ENCODE measurements around the gene NNAT. TPM values are rescaled to one million over a fixed set of nuclear protein-coding genes. Genes with fewer than 3 reads are reported as not detected.
A peak's percentile ranks its signal among the peaks of the same experiment; 100 is the strongest.

Gene NNAT
- total and polyA plus RNA-seq, 7 donors, result 7.8 to 125 (median 85.8) TPM; not detected in 1

DNA sequence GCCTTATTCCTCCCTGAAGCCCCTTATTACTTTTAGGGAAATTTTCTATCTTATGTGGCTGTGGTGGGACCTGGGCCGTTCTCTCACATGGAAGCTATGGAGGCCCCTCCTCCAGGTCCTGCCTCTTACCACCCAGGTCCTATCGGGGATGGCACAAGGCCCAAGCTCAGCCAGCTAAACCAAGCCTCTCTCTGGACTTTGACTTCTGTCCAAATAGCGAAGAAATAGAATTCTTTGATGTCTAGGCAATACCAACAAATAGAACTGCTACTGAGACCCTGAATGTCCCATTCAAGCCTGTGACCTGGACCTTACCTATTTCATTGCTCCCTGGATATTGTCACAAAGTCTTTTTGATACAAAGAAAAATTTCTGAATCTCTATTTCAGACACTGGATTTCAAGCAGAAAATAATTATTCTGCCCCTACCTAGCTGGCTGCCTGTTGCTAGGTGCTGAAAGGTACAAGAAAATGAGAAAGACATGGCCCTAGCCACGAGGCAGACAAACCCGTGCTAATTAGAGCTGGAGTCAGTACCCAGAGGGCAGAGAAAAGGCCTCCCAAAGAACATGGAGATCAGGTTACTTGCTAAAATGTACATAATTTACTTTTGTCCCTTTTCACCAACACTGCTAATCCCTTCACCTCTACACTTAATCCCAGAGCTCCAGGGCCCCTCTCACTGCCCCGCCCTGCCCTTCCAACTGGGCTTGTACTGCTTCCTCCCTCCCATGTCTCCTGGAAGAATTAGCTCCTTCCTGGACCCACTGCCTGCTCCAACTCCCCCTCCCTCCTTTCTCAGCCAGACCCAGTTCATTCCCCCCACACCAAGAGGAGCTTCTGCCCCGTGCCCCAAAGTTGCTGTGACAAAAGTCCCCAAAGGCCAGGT is 15.5 kb upstream of the NNAT start:
- TF ChIP-seq, protein P1, sequence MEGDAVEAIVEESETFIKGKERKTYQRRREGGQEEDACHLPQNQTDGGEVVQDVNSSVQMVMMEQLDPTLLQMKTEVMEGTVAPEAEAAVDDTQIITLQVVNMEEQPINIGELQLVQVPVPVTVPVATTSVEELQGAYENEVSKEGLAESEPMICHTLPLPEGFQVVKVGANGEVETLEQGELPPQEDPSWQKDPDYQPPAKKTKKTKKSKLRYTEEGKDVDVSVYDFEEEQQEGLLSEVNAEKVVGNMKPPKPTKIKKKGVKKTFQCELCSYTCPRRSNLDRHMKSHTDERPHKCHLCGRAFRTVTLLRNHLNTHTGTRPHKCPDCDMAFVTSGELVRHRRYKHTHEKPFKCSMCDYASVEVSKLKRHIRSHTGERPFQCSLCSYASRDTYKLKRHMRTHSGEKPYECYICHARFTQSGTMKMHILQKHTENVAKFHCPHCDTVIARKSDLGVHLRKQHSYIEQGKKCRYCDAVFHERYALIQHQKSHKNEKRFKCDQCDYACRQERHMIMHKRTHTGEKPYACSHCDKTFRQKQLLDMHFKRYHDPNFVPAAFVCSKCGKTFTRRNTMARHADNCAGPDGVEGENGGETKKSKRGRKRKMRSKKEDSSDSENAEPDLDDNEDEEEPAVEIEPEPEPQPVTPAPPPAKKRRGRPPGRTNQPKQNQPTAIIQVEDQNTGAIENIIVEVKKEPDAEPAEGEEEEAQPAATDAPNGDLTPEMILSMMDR (IDR thresholded peaks at IDR 0.05), result no peak
- TF ChIP-seq EP300 (IDR thresholded peaks at IDR 0.05) (no peak), POLR2AphosphoS5 (IDR thresholded peaks at IDR 0.05) (no peak), POLR2A (IDR thresholded peaks at IDR 0.05) (no peak)
- 81 to 89% methylated on average over 7 of the region's 7 CpGs for WGBS, 2 donors
- Histone ChIP-seq H3K4me1 (no peaks in the 10 kb centered on the region), H3K27me3 (no peaks in the 10 kb centered on the region), H3K27ac (no peak overlapping the region), H3K36me3 (peaks cover 0 to 19% (median 9%) of the 10 kb centered on the region in 4 donors), H3K4me3 (no peak overlapping the region), H3K9me3 (no peaks in the 10 kb centered on the region)
- intact Hi-C loops (cut with DNase I), result no loop called here
- peak; percentile 48 for DNase-seq

DNA sequence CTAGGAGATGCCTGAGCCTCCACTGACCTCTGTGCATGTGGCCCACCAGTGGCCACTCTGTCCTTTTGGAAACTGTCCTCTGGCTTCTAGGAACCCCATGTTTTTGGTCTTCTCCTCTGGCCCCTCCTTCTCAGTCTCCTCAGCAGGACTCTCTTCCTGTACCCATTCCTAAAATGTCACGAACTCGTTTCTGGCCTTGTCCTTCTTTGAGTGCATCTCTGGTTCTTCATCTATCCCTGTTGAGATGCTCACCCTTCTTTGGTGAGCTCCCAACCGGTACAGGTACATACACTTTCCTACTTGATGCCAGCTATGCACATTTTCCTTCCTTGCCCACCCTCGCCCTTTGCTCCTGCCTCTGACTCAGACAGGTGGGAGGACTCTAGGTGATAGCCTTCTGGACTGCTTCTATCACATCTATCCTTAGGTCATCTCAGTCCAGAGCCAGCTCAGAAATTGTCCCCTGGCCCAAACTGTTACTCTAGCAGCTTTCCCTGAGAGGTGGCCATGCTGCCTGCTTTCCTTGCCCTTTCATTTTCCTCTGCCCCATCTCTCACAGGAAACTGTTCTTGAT is 14.8 kb upstream of the NNAT start:
- H3K4me3 ChIP-seq, result no peak overlapping the region
- WGBS, 2 donors, result 89% methylated on average over 4 of the region's 4 CpGs
- peaks cover 0 to 26% (median 12%) of the 10 kb centered on the region in 4 donors for H3K36me3 ChIP-seq
- H3K4me1 ChIP-seq, result no peaks in the 10 kb centered on the region
- no peaks in the 10 kb centered on the region for H3K27me3 ChIP-seq
- DNase-seq, result peak; percentile 17
- intact Hi-C loops (cut with DNase I), result no loop called here
- H3K9me3 ChIP-seq, result no peaks in the 10 kb centered on the region
- H3K27ac ChIP-seq, result no peak overlapping the region
- TF ChIP-seq POLR2AphosphoS5 (IDR thresholded peaks at IDR 0.05) (no peak), POLR2A (IDR thresholded peaks at IDR 0.05) (no peak), EP300 (IDR thresholded peaks at IDR 0.05) (no peak)
- TF ChIP-seq, protein P1 (IDR thresholded peaks at IDR 0.05), result no peak

DNA sequence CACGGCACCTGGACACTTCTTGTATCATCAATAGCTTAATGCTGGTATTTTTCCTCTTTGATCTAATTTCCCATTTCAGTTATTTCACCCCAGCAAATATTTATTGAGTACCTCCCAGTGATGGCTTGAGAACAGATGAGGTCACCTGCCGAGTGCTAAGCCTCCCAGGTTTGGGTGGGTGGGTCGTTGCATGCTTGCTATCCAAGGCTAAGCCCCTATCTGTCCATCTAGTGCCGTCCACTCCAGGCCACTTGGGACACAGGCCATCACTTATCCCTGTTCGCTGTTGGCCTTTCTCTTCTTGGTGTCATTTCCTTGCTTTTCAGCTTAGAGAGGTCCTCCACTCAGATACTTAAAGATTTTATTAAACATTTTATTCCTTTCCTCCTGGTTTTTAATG is 10.8 kb upstream of the NNAT start:
- Histone ChIP-seq H3K27me3 (no peaks in the 10 kb centered on the region), H3K4me3 (no peak overlapping the region), H3K9me3 (no peaks in the 10 kb centered on the region), H3K36me3 (peaks cover 0 to 66% (median 26%) of the 10 kb centered on the region in 4 donors), H3K27ac (no peak overlapping the region), H3K4me1 (peaks cover 0 to 12% (median 4%) of the 10 kb centered on the region in 4 donors)
- 96 to 98% methylated on average over 5 of the region's 5 CpGs for WGBS, 2 donors
- peak; percentile 30 for DNase-seq
- TF ChIP-seq POLR2A (IDR thresholded peaks at IDR 0.05) (no peak), EP300 (IDR thresholded peaks at IDR 0.05) (no peak), POLR2AphosphoS5 (IDR thresholded peaks at IDR 0.05) (no peak)
- TF ChIP-seq, protein P1 (IDR thresholded peaks at IDR 0.05), result no peak
- intact Hi-C loops (cut with DNase I), result no loop called here

DNA sequence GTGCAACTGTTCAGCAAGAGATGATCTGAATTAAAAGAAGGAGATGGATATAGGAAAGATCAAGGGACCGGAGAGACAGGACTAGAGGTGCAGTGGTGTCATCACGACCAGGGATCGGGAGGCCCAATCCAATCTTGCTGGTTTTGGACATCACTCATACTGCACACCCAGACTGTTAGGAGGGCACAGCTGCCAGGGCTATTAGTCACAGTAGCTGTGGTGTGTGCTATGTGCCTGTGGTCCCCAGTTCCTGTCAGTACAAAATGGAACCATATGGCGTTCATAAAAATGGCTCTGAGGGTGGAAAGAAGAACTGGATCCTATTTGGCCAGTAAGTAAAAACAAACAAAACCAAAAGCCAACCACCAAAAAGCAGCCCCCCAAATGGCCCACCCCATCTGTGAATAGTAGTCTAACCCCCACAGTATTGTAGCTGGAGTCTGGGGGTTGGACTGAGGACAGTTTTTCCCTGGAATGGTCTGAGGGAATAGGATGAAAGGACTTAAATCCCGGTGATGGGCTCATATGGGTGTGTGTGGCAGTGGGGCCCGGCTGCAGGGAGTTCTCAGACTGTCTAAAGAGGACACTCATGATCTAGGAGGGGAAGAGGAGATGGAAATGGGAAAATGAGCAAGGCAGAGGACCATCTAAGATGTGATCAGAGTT is 9.3 kb upstream of the NNAT start:
- WGBS, 2 donors, result 96 to 97% methylated on average over 6 of the region's 6 CpGs
- peaks cover 0 to 69% (median 26%) of the 10 kb centered on the region in 4 donors for H3K36me3 ChIP-seq
- TF ChIP-seq POLR2AphosphoS5 (IDR thresholded peaks at IDR 0.05) (no peak), EP300 (IDR thresholded peaks at IDR 0.05) (no peak), POLR2A (IDR thresholded peaks at IDR 0.05) (no peak)
- TF ChIP-seq, protein P1 (IDR thresholded peaks at IDR 0.05), result no peak
- no peak overlapping the region for H3K27ac ChIP-seq
- no peaks in the 10 kb centered on the region for H3K9me3 ChIP-seq
- H3K27me3 ChIP-seq, result no peaks in the 10 kb centered on the region
- peaks cover 0 to 28% (median 12%) of the 10 kb centered on the region in 4 donors for H3K4me1 ChIP-seq
- intact Hi-C loops (cut with DNase I), result no loop called here
- DNase-seq, result peak; percentile 36
- H3K4me3 ChIP-seq, result no peak overlapping the region

All from sigmoid colon (tissue), 7 donors.